ENCODE data around the gene SLC46A3.

Gene SLC46A3

GRCh38 chr13:28679628-28680027 is 39.1 kb downstream of the SLC46A3 start:
- DNase-seq (ENCODE audit: low read depth), result no peak

DNA sequence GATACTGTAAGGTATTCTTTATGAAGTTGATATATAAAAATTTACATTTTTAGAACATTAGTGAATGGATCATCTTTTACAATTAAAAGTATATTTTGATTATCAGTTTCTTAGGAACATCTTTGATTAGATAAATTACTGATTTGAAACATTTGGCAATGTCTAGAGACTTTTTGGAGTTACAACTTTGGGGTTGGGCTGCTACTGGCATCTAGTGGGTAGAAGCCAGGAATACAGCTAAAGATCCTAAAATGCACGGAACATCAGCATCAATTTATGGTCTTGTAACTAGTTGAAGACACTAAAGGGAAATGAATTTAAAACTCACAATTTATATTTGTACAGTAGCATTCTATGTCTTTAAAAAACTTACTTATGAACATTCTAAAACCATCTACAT is 40.0 kb downstream of the SLC46A3 start:
- no peak for DNase-seq (ENCODE audit: low read depth)

- no peak for DNase-seq (ENCODE audit: low read depth)
Measured at GRCh38 chr13:28671126-28671792, 47.5 kb downstream of the SLC46A3 start.

DNA sequence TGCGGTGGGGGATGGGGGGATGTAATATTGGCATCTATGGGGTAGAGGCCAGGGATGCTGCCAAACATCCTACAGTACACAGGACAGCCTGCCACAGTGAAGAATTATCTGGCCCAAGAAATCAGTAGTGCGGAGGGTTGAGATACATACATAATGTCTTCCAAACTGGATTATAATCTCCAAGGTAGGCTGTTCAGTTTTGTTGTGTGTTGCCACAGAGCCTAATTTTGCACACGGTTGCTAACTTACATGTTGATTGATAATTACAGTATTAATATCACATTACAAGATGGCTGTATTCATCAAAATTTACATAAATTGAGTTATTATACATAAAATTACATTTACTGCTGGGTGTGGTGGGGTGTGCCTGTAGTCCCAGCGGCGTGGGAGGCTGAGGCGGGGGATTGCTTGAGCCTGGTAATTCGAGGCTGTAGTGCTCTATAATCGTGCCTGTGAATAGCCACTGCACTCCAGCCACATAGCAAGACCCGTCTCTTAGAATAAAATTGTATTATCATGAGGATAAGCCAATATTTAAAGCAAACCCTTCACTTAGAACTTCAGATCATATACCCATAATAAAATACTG is 51.8 kb downstream of the SLC46A3 start:
- no peak for DNase-seq (ENCODE audit: low read depth)

GRCh38 chr13:28659621-28659970 is 59.2 kb downstream of the SLC46A3 start:
- no peak for DNase-seq (ENCODE audit: low read depth)

GRCh38 chr13:28658796-28659620 is 59.8 kb downstream of the SLC46A3 start, which contains the start of gene POMP:
POMP (plus strand) TSS chr13:28659130; CDS start chr13:28659185, 55 bp downstream.
- no peak for DNase-seq (ENCODE audit: low read depth)

- DNase-seq (ENCODE audit: low read depth), result no peak
Measured at GRCh38 chr13:28658539-28658795, 60.3 kb downstream of the SLC46A3 start.

- DNase-seq (ENCODE audit: low read depth), result no peak
Measured at GRCh38 chr13:28657784-28658538, 60.8 kb downstream of the SLC46A3 start.

- no peak for DNase-seq (ENCODE audit: low read depth)
Measured at GRCh38 chr13:28655561-28655960, 63.2 kb downstream of the SLC46A3 start.

DNA sequence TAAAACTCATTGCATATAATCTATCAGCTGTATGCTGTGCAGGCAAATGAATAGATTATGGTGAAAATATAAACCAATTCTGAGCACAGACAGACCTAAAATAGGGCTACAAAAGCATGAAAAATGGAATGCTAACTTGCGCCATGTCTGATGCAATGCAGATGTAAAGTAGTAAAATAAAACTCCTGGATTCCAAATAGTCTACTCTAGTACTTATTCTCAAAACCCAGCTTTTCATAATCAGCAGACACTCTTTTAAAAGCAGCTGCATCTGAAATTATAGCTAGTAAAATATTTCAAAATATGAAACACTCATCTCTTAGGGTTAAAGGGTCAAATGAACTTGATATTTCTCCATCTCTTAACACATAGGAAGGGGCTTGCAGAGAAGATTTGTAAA is 64.5 kb downstream of the SLC46A3 start:
- no peak for DNase-seq (ENCODE audit: low read depth)

DNA sequence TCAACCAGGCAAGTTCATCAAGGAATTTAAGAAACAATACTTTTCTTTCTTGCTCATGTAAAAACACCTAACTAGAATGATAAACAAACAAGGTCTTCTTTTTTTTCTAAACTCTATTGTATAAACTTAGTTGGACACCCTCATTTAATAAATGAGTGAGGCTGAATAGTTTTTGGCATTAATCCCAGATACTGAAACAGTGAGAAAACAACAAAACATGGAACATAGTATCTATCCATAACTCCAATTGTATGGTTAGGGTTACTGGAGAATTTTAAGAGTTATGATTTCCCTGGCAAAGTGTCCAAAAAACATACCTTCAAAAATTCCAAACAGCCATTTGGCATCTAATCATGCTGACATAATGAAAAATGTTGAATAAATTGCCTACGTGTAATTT is 65.7 kb downstream of the SLC46A3 start:
- no peak for DNase-seq (ENCODE audit: low read depth)

GRCh38 chr13:28651810-28652401 is 66.9 kb downstream of the SLC46A3 start:
- DNase-seq (ENCODE audit: low read depth), result no peak

DNA sequence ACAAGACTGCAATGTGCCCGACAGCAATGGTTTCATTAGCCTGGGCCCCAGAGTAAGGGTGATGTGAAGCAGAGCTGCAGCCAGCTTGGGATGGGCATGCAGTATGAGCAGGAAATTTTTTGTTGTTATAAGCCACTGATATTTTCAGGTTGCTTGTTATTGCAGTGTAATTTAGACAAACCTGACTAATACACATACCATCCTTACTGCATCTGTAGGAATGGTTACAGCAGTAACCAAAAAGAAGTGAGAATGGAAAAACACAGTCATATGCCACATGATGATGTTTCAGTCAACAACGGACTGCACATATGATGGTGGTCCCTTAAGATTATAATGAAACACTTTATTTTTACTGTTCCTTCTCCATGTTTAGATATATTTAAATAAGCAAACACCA is 68.5 kb downstream of the SLC46A3 start:
- no peak for DNase-seq (ENCODE audit: low read depth)
